H1 (cell line): ENCODE measurements around the gene MUC13. TPM values are rescaled to one million over a fixed set of nuclear protein-coding genes. Genes with fewer than 3 reads are reported as not detected.

Experiments
- BCL11A ChIP-seq, 2 experiments: IDR thresholded peaks; one replicate each; pipeline ENCODE4 v1.6.1; 2011; ENCODE audit warnings: low read depth in 2 of 2, low read length in 2 of 2, mild to moderate bottlenecking in 2 of 2
- CHD7 ChIP-seq: fragments of 300-600 bp; sonication (generic); IDR thresholded peaks from 2 replicates; pipeline ENCODE4 v1.7.1; 2012; ENCODE audit warnings: low read length, moderate library complexity, mild to moderate bottlenecking, inconsistent platforms; ENCODE audit not compliant: insufficient replicate concordance
- CTBP2 ChIP-seq: IDR thresholded peaks from 2 replicates; pipeline ENCODE4 v1.7.0; 2011; ENCODE audit warnings: borderline replicate concordance, mild to moderate bottlenecking, moderate library complexity, mixed read lengths, low read length; ENCODE audit not compliant: insufficient read depth, insufficient read length
- HDAC6 ChIP-seq: IDR thresholded peaks from one replicate; pipeline ENCODE4 v1.7.1; 2012; ENCODE audit warnings: low read depth, mild to moderate bottlenecking, inconsistent platforms, low read length, moderate library complexity
- POLR2A ChIP-seq, 2 experiments: IDR thresholded peaks; 1 replicate in 1 of 2; 2 replicates in 1 of 2; pipeline ENCODE4 v1.6.1; 2011; ENCODE audit warnings: low read depth in 2 of 2, low read length in 2 of 2, mild to moderate bottlenecking in 2 of 2; ENCODE audit errors: control extremely low read depth in 1 of 2
- SP4 ChIP-seq: IDR thresholded peaks from 2 replicates; pipeline ENCODE4 v1.6.1; 2012; ENCODE audit warnings: low read length, inconsistent platforms
- TBP ChIP-seq: IDR thresholded peaks from 2 replicates; pipeline ENCODE4 v1.6.1; 2011; ENCODE audit warnings: low read depth, low read length, improper control_type of control experiment
- USF2 ChIP-seq: IDR thresholded peaks from 2 replicates; pipeline ENCODE4 v1.6.1; 2011; ENCODE audit warnings: low read length, improper control_type of control experiment
- polyA plus RNA-seq, 7 experiments: library from polyadenylated mRNA; depleted of rRNA in 3 of 7; stranded (reverse) in 5 of 7; unstranded in 2 of 7; fragments of >200 nt in 5 of 7; fragments of 200-250 nt in 2 of 7; gene quantifications; 1 replicate in 5 of 7; 2 replicates in 1 of 7; 4 replicates in 1 of 7; pipeline versions ENCODE4 v1.2.1 to v1.2.3, GENCODE V29; 2011 to 2013; ENCODE audit warnings: missing spikeins in 2 of 7, mixed read lengths in 2 of 7
- total RNA-seq: library from RNA; stranded (reverse); fragmentation: NEBNext Ultra II Directional; extraction: Animal tissue kit (Norgen Biotek cat#: 25700); gene quantifications from 2 replicates; pipeline ENCODE4 v1.2.1, GENCODE V29; 2021

Gene MUC13
- total and polyA plus RNA-seq, 2 of the 8 experiments (the other 6 are each of a cell fraction or from before 2014, with no cell fraction given): not detected

- TF ChIP-seq CHD7: no peak
- no peak for TF ChIP-seq CTBP2
- no peak for TF ChIP-seq BCL11A (IDR thresholded peaks at IDR 0.05; ENCODE audit: low read depth in 2 of 2, low read length in 2 of 2)
- TF ChIP-seq SP4: no peak
- TF ChIP-seq TBP: no peak
- TF ChIP-seq USF2: no peak
- TF ChIP-seq HDAC6: no peak
- TF ChIP-seq POLR2A (IDR thresholded peaks at IDR 0.05; ENCODE audit: control extremely low read depth in 1 of 2, low read depth in 2 of 2, low read length in 2 of 2): no peak
These were observed 43.9 kb downstream of the MUC13 start (continued) for GRCh38 chr3:124890573-124891190.
